SU-DHL-6 (cell line): Measurements from ENCODE around the gene GRIFIN.

ENCODE experiments used
- H2AFZ ChIP-seq: fragments of 200-600 bp; sonication (generic); 2 replicates; pipeline ENCODE4 v1.6.1; 2014; ENCODE audit warnings: low read depth, mild to moderate bottlenecking, moderate library complexity, mixed read lengths, antibody characterized with exemption, low read length; ENCODE audit not compliant: severe bottlenecking
- H3F3A ChIP-seq: fragments of 200-600 bp; shearing (Covaris generic); 2 replicates; pipeline ENCODE4 v1.6.0; 2016; ENCODE audit warnings: antibody characterized with exemption, mild to moderate bottlenecking; ENCODE audit not compliant: insufficient read depth
- H3K27ac ChIP-seq: fragments of 200-600 bp; sonication (generic); 2 replicates; pipeline ENCODE4 v1.5.1; 2016; ENCODE audit warnings: low read depth, mild to moderate bottlenecking, low read length, moderate library complexity, mixed read lengths
- H3K27me3 ChIP-seq: fragments of 200-600 bp; sonication (generic), shearing (Covaris generic); 2 replicates; pipeline ENCODE4 v1.6.0; 2014; ENCODE audit warnings: mild to moderate bottlenecking, low read length
- H3K36me3 ChIP-seq: fragments of 200-600 bp; sonication (generic); 2 replicates; pipeline ENCODE4 v1.6.1; 2014; ENCODE audit warnings: mild to moderate bottlenecking, low read length, mixed read lengths
- H3K4me2 ChIP-seq: fragments of 300-600, 200-600 bp; shearing (Covaris generic), sonication (generic); 2 replicates; pipeline ENCODE4 v1.6.0; 2014; ENCODE audit warnings: low read length, low read depth, mild to moderate bottlenecking; ENCODE audit not compliant: poor library complexity, severe bottlenecking
- H3K4me3 ChIP-seq: fragments of 200-600 bp; sonication (generic); 2 replicates; pipeline ENCODE4 v1.5.1; 2014; ENCODE audit warnings: antibody characterized with exemption, low read length, mild to moderate bottlenecking, mixed read lengths; ENCODE audit not compliant: insufficient read depth, poor library complexity, severe bottlenecking
- H3K79me2 ChIP-seq: fragments of 200-600 bp; sonication (generic); 2 replicates; pipeline ENCODE4 v1.6.1; 2014; ENCODE audit warnings: mild to moderate bottlenecking, low read length, moderate library complexity; ENCODE audit not compliant: insufficient read depth
- H3K9ac ChIP-seq: fragments of 200-600 bp; sonication (generic); 2 replicates; pipeline ENCODE4 v1.7.0; 2014; ENCODE audit warnings: mild to moderate bottlenecking, low read length
- H3K9me2 ChIP-seq: fragments of 200-600 bp; sonication (generic); replicated peaks from 2 replicates; pipeline ENCODE4 v1.6.1; 2014; ENCODE audit warnings: low read length; ENCODE audit not compliant: insufficient read depth
- H3K9me3 ChIP-seq: fragments of 200-600 bp; sonication (generic); 2 replicates; pipeline ENCODE4 v1.6.1; 2014; ENCODE audit warnings: low read length, mixed read lengths; ENCODE audit not compliant: insufficient read depth
- H4K20me1 ChIP-seq: fragments of 200-600 bp; sonication (generic); 2 replicates; pipeline ENCODE4 v1.6.1; 2014; ENCODE audit warnings: low read depth, mild to moderate bottlenecking, antibody characterized with exemption, low read length, moderate library complexity, mixed read lengths
- EZH2phosphoT487 ChIP-seq: fragments of 200-600 bp; sonication (generic), shearing (Covaris generic); conservative IDR thresholded peaks from 2 replicates; pipeline ENCODE4 v1.6.1; 2018; ENCODE audit warnings: mild to moderate bottlenecking, antibody characterized with exemption, low read length, moderate library complexity, mixed read lengths
- TF ChIP-seq, protein P1 (sequence below): fragments of 200-600 bp; sonication (generic); IDR thresholded peaks from one replicate; pipeline ENCODE4 v1.5.1; 2017; ENCODE audit warnings: antibody characterized with exemption, mild to moderate bottlenecking, low read length, moderate library complexity; ENCODE audit not compliant: insufficient read depth, poor library complexity, severe bottlenecking

GRIFIN gene

GRCh38 chr7:2517026-2517425 is 40.8 kb upstream of the GRIFIN start:
- no peak overlapping the region for H3K4me2 ChIP-seq
- H3K9ac ChIP-seq: no peak overlapping the region
- no peaks in the 10 kb centered on the region for H3K36me3 ChIP-seq
- no peaks in the 10 kb centered on the region for H3K9me3 ChIP-seq
- H4K20me1 ChIP-seq: no peaks in the 10 kb centered on the region
- TF ChIP-seq, protein P1, sequence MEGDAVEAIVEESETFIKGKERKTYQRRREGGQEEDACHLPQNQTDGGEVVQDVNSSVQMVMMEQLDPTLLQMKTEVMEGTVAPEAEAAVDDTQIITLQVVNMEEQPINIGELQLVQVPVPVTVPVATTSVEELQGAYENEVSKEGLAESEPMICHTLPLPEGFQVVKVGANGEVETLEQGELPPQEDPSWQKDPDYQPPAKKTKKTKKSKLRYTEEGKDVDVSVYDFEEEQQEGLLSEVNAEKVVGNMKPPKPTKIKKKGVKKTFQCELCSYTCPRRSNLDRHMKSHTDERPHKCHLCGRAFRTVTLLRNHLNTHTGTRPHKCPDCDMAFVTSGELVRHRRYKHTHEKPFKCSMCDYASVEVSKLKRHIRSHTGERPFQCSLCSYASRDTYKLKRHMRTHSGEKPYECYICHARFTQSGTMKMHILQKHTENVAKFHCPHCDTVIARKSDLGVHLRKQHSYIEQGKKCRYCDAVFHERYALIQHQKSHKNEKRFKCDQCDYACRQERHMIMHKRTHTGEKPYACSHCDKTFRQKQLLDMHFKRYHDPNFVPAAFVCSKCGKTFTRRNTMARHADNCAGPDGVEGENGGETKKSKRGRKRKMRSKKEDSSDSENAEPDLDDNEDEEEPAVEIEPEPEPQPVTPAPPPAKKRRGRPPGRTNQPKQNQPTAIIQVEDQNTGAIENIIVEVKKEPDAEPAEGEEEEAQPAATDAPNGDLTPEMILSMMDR: no peak
- TF ChIP-seq EZH2phosphoT487: no peak
- no peak overlapping the region for H3K4me3 ChIP-seq
- H3K9me2 ChIP-seq: no peaks in the 10 kb centered on the region
- no peak overlapping the region for H2AFZ ChIP-seq
- H3K27ac ChIP-seq: no peak overlapping the region
- no peaks in the 10 kb centered on the region for H3K79me2 ChIP-seq
- H3F3A ChIP-seq: no peaks in the 10 kb centered on the region
- H3K27me3 ChIP-seq: peaks cover 4% of the 10 kb centered on the region; the same call in 1 of the 2 replicates

GRCh38 chr7:2516194-2516555 is 40.0 kb upstream of the GRIFIN start:
- Histone ChIP-seq H3K9me3 (no peaks in the 10 kb centered on the region), H3F3A (no peaks in the 10 kb centered on the region), H2AFZ (no peak overlapping the region), H3K9me2 (no peaks in the 10 kb centered on the region), H4K20me1 (no peaks in the 10 kb centered on the region), H3K36me3 (no peaks in the 10 kb centered on the region), H3K27ac (no peak overlapping the region), H3K4me2 (no peak overlapping the region), H3K4me3 (no peak overlapping the region), H3K9ac (no peak overlapping the region), H3K27me3 (peaks cover 4% of the 10 kb centered on the region; the same call in 1 of the 2 replicates), H3K79me2 (no peaks in the 10 kb centered on the region)
- no peak for TF ChIP-seq EZH2phosphoT487
- TF ChIP-seq, protein P1: no peak

DNA sequence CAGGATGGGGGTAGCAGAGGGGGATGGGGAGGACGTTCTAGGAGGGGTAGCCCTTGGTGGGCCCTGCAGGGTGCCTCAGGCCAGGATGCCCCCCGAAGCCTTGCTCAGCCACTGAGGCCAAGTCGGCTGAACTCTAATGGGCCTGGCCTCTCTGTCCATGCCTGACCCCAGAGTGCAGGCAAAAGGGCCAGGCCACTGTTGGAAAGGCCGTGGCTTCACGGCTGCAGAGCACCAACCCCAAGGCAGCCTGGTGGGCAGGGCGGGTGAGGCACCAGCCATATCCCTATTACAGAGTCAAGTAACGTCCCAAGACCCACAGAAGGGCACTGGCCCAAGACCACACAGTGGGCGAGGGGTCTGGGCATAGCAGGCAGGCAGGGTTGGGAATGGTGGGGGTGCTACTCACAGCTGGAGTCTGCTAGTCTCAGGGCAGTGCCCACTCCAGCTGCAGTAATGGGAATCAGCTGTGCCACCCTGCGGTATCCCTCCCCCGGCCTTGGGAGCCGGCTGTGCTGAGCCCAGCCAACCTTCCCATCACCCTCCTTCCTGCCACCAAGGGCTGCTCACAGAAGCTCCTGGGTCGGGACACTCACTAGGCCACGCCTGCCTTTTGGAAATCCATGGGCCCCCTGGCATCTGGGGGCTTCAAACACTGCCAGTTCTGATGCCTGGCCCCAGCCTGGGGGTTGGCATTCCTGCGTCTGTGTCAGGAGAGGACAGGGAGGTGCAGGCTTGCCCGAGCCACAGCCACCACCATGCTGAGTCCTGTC is 39.4 kb upstream of the GRIFIN start:
- Histone ChIP-seq H3K4me3 (no peak overlapping the region), H3K9me2 (no peaks in the 10 kb centered on the region), H3K27me3 (peaks cover 3% of the 10 kb centered on the region; the same call in 1 of the 2 replicates), H3F3A (no peaks in the 10 kb centered on the region), H4K20me1 (no peaks in the 10 kb centered on the region), H3K36me3 (no peaks in the 10 kb centered on the region), H3K27ac (no peak overlapping the region), H3K9ac (no peak overlapping the region), H3K9me3 (no peaks in the 10 kb centered on the region), H3K4me2 (no peak overlapping the region), H3K79me2 (no peaks in the 10 kb centered on the region), H2AFZ (no peak overlapping the region)
- TF ChIP-seq, protein P1: no peak
- TF ChIP-seq EZH2phosphoT487: no peak
